Measurements from ENCODE around the gene FAM184B.
"Not testable (repeated sequence)": the region's sequence is repeated elsewhere in the genome, so short reads cannot be mapped to it uniquely, and the experiment has no call there.

The FAM184B gene

DNA sequence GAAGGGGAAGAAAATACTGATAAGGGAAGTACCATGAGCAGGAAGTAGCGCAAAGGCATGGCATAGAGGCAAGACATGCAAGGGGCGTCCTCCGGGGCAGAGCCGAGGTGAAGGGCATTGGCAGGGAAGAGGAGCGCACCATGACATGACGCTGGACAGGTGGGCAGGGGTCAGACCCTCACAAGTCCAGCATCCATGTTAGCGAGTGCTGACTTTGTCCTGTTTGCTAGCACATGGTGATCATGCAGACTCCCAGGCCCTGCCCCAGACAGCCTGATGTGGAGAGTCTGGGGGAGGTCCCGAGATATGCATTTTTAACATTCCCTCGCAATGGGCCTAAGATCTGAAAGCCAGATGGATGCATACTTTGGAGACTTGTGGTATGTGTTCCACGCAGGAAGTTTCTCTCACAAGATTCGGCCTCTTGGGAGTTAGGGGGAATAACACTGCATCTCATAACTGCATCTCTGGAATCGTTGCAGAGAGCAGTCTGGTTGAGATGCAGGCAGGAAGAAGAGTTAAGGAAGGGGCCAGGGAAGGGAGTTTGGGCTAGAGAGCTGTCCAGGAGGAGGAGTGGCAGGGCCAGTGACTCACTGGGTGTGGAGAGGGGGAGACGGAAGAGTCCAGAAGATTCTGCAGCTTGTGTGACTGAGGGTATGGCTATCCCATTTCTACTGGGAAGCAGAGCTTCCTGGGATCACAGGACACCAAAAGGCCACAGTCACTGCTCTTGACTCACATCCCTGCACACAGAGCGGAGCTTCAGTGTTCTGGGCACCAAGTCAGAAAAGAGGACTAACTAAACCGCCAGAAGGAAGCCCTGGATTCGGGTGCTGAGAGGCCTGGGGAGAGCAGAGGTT, 59.7 kb downstream of the FAM184B start:
- in situ Hi-C loops (cut with MboI; ENCODE audit: low sequenced_read_pairs): no loop called here

DNA sequence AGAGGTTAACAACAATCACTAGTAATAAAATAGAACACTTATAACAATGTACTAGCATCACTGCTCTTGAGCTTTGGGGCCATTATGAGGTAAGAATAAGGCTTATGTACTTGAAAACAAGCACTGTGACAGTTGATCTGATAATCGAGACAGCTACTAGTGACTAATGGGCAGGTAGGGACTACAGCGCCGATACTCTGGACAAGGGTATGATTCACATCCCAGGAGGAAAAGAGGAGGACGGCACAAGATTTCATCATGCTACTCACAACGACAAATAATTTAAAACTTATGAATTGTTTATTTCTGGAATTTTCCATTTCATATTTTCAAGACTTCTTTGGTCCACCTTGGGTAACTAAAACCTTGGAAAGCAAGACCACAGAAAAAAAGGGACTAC, 62.3 kb downstream of the FAM184B start:
- in situ Hi-C loops (cut with MboI; ENCODE audit: low sequenced_read_pairs): no loop called here

DNA sequence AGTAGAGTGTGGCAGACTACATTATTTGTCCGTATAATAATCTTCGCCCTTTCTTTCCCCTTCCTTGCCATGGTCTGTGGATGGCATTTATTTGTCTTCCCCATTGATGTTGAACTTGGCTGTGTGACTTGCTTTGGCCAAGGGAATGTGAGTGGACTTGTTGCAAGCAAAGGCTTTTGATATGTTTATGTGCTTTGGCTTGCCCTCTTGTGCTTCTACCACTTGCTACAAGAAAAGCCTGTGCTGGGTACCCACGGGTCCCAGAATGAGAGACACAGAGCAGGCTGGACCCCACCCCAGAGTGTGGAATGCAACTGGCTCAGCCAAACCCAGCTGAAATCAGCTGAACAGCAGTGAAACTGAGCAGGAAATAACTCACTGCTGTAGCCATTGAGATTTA, 63.0 kb downstream of the FAM184B start:
- in situ Hi-C loops (cut with MboI; ENCODE audit: low sequenced_read_pairs): no loop called here

DNA sequence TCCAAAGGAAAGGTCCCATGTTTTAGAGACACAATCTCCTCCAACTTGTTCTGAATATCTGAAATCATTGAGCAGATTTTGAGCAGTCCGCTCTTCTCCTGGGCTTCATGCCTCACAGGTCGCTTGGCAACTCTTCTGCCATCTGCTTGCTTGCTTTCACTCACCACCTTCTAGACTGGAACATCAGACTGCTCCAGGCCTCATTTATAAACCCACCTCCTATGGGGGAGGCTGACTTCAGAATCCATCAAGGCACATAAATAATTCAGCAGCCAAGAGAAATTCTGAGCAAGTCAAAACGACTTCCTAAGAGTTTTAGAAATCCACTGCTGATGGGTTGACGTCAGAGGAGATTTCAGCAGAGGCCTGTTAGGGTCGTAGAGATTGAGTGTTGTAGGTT, 64.1 kb downstream of the FAM184B start:
- in situ Hi-C loops (cut with MboI; ENCODE audit: low sequenced_read_pairs): no loop called here

DNA sequence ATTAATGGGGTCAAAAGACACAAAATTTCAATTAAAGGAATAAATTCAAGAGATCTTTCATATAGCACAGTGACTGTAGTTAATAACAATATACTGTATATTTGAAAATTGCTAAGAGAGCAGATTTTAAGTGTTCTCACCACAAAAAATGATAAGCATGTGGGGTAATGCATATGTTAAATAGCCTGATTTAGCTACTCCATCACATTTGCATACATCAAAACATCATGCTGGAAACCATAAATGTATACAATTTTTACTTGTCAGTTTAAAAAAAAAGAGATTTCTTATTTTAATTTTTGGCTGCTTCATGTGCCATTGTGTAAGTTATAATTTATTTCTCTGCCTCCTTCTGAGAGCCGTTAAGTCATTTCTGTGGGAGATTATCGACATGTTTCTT, 65.9 kb downstream of the FAM184B start:
- in situ Hi-C loops (cut with MboI; ENCODE audit: low sequenced_read_pairs): no loop called here

DNA sequence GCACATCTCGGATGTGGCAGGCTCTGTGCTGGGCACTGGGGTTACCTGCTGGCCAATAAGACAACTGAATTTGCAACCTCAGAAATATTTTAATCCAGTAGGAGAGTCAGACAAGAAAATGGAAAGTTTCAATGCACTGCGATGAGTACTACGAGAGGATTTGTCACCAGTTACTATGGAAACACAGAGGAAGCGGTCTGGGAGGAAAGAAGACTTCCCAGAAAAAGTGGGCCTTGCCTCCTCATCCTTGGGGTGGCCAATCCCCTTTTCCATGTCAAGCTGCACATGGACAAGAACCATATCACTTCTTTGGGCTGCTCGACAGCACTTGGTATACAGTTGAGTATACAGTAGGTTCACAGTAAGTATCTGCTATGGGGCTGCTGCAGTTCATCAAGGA, 67.6 kb downstream of the FAM184B start:
- in situ Hi-C loops (cut with MboI; ENCODE audit: low sequenced_read_pairs): no loop called here

DNA sequence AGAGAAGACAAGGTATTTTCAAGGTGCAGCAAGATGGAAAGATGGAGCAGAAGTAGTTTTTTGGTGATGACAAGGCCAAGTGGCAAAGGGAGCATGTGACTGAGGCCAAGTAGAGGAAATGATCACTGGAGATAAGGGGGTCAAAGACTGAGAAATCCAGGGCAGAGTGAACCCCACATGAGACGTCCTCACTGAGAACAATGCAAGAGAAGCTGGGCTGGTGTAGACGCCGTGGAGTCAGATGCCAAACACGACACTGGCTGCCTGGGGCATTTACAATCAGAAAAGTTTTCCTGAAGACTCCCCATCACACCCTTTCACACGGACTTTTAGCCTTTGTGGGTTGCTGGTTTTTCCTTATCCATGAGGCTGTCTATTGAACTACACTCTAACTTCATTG, 69.3 kb downstream of the FAM184B start:
- in situ Hi-C loops (cut with MboI; ENCODE audit: low sequenced_read_pairs): no loop called here

DNA sequence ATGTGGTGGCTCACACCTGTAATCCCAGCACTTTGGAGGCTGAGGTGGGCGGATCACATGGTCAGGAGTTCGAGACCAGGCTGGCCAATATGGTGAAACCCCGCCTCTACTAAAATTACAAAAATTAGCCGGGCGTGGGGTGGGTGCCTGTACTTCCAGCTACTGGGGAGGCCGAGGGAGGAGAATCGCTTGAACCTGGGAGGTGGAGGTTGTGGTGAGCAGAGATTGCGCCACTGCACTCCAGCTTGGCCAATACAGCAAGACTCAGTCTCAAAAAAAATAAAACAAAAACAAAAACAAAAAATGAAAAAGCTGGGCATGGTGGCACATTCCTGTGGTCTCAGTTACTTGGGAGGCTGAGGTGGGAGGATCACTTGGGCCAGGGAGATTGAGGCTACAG, 70.2 kb downstream of the FAM184B start:
- in situ Hi-C loops (cut with MboI; ENCODE audit: low sequenced_read_pairs): not testable (repeated sequence)

DNA sequence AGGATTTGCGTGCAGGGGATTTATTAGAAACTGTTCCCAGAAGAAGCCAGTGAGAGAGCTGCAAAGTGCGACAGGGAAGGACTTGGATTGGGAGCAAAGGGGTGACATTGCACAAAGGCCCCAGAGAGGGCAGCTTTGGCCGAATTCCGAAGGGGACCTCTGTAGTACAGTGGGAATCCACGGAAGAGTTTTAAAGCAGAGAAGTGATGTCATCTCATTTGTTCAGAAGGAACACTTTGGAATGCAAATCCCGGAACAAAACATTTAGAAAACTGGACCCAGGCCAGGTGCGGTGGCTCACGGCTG, 71.7 kb downstream of the FAM184B start:
- in situ Hi-C loops (cut with MboI; ENCODE audit: low sequenced_read_pairs): no loop called here

DNA sequence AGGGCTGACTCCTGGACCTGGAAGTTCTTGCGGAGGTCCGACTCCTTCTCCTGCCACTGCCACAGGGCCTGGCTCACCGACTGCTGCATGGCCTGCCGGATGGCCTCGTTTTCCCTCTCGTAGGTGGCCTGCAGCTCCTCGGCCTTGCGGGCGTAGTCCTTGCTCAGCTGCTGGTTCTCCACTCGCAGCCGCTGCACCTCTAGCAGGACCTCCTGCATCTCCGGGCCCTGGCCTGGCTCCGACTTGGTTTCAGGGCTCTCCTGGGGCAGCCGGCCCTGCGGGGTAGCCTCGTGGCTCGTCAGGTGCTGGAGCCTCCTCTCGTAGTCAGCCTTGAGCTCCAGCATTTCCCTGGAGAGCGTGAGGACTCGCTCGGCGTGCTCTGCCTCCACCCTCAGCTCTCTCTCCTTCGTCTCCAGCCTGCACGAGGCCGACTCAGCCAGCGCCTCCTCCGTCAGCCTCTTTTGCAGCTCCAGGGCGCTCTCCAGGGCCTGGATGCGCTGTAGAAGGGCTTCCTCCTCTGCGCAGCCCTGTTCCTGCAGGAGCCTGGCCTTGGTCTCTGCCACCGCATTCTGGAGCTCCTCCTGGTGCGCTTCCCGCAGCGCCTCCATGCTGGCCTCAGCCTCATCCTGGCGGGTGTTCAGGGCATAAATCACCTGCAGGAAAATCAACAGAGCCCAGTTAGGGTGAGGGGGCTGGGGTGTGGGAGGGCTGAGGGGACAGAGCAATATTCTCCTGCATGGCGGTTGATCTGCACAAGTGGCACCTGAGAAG, 72.2 kb downstream of the FAM184B start:
- in situ Hi-C loops (cut with MboI; ENCODE audit: low sequenced_read_pairs): no loop called here

DNA sequence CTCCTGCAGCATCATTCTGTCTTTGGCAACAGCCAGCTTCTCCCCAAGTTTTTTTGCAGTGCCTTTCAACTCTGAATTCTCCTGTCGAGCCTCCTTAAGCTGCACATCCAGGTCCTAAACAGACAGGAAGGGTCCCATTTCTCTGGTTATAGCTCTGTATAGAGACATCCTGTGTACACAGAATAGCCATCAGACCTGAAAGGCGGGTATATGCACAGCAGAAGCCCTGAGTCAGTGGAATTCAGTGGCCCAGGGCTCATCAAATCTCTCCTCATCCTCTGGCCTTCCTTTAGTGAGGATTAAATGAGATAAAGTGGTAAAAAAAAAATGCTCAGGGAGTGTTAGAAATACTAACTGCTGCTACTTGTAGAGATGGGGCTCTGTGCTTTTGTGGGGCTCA, 73.8 kb downstream of the FAM184B start:
- in situ Hi-C loops (cut with MboI; ENCODE audit: low sequenced_read_pairs): no loop called here

DNA sequence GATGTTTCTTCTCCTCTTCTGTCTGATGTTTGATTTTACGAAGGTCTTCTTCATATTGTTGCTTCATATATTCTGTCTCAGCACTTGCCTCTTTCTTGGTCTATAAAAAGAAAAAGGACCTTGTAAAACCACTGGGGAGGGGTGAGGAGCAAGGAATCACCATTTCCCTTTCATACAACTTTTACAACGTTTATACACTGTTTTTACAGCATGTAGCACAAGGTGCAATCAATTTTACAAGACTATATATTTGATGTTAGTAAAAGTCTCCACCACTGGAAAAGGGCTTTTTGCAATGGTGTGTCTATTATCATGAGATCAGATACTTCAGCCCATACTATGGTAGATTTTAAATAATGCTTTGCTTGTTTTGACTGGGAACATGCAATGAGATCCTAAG, 76.3 kb downstream of the FAM184B start:
- in situ Hi-C loops (cut with MboI; ENCODE audit: low sequenced_read_pairs): no loop called here

DNA sequence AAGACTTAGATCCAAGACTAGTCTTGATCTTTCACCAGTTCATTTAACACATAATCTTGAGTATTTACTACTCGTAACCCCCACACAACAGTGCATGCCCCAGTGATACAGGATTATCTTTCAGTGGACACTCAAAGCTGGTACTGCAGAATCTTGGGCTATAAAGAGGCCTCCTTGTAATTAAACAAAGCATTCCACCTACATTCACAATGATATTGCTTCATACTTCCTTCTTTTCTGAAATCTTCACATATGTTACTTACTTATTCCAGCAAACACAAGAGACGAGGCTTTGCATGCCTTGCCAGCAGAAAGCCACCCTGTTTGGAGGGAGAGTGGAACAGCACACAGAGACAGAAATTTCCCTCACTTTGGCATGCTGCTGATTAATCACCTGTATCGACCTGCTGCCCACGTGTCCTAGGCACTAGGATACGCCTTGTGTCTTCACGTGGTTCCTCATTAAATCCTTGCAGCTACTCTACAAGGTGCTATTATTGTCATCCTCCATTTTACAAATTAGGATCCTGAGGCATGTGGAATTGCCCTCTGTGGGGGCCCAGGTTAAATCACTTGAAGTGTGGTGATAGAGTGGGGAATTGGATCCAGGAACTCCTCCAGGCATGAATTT, 77.3 kb downstream of the FAM184B start:
- in situ Hi-C loops (cut with MboI; ENCODE audit: low sequenced_read_pairs): no loop called here

DNA sequence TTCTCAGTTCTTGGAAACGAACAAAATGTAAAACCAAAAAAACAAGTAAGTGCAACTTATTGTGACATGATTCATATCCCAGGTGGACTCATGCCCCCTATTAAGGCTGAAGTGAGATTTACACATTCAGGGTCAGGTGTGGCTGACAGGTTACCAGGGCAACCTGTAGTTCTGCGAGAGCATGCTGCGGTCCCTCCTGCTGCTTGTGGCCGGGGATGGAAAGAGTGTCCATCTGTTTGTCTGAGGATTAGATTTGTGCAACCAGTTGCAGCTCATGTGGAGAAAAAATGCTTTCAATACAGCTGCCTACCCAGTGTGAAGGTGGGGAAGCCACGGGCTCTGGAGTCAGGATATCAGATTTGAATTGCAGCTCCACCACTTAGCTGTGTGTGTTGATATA, 78.8 kb downstream of the FAM184B start:
- in situ Hi-C loops (cut with MboI; ENCODE audit: low sequenced_read_pairs): no loop called here

DNA sequence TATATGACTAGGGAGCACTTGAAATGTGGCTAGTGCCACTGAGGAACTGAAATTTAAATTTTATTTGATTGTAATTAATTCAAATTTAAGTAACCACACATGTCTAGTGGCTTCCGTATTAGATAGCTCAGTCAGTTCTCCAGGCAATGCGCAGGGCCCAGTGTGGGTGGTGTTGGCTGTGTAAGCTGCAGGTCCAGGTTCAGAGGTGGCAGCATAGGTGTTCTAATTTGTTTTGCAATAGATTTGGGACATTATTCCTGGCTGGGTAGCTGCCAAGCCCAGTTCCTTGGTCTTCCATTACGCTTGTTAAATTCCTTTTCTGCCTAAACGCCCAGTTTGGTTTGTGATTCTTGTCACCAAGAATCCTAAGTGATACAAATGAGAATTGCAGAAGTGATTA, 79.5 kb downstream of the FAM184B start:
- in situ Hi-C loops (cut with MboI; ENCODE audit: low sequenced_read_pairs): no loop called here

DNA sequence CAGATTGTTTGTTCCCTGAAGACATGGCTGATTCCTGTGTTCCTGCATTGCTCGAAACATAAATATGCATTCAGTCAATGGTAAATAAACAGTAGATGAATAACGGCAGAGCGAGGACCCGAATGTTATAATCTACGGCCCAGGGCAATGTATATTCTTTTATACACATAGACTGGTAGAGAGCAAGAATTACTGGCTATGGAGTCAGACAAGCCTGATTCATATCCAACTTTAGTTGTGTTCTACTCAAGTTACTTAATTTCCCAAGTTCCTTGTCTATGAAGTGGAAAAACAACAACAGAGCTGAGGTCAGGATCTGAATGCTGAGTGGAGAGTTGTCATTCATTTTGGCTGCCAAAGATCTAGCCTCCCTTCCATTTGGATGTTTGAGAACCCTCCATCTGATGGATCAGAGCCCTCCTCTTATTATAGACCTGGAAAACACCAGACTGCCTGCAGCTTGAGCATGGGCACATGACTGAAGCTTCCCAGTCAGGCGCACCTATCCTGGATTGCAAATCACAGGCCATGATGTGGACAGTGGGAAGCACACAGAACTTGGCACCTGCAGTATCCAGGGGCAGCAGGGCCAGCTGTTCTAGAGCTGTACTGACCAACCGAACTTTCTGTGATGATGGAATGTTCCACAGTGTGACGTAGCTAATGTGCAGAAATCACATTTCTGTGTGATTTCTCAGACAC, 80.1 kb downstream of the FAM184B start:
- in situ Hi-C loops (cut with MboI; ENCODE audit: low sequenced_read_pairs): no loop called here

DNA sequence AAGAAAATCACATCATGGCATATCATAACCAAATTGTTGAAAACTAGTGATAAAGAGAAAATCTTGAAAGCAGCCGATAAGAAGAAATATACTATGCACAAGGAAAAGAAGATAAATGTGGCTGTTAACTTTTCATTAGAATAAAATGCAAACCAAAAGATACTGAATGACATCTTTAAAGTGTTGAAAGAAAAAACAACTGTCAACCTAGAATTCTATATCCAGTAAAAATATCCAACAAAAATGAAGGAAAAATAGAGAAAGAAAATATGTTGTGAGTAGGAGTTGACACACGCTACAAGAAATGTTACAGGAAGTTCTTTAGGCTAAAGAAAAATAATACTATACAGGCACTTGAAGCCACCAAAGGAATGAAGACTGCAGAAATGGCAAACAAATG, 82.0 kb downstream of the FAM184B start:
- in situ Hi-C loops (cut with MboI; ENCODE audit: low sequenced_read_pairs): no loop called here

DNA sequence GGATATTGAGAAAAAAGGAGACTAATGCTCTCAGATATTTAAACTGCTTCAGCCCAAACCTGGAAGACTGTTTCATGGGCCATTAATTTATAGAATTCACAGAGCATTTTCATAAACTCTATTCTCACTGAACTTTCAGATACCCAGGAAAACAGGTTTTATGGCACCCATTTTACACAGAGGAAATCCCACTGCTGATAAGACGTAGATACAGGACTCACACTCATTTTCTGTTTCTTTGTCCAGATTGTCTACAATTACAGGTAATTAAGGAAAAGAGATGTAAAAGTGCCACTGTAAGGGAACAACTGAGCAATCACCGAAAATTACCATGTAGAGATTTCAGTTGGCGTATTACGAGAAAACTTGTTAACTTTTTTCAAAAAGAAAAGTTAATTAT, 83.3 kb downstream of the FAM184B start:
- in situ Hi-C loops (cut with MboI; ENCODE audit: low sequenced_read_pairs): no loop called here

DNA sequence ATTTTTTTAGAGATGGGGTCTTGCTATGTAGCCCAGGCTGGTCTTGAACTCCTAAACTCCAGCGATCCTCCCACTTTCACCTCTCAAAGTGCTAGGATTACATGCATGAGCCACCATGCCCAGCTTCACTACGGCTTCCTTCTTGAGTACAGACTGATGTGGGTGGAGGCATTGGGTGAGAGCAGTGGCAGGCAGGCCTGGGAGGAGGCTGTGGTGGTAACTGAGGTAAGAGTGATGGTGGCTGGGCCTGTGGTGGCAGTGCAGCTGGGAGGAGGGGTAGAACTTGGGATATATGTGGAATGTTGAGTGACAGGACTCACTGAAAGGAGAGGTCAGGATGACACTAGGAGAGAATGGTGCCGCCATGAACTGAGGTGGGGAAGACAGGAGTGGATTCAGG, 86.1 kb downstream of the FAM184B start:
- in situ Hi-C loops (cut with MboI; ENCODE audit: low sequenced_read_pairs): no loop called here

DNA sequence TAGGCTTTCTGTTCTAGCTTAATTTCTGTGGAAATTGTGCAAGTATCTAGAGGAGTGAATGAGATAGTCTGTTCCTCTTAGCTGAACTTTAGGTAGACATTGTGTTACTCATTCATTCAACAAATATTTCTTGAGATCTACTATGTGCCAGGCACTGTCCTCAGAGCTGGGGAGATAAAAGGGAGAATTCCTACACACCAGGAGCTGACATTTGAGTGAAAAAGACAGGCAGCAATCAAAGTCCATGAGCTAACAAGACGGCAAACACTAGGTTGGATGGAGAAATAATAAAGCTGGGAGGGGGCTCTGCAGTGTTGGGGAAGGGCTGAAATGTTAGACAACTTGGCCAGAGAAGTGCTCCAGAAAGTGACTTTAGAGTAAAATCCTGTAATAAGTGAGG, 86.9 kb downstream of the FAM184B start:
- in situ Hi-C loops (cut with MboI; ENCODE audit: low sequenced_read_pairs): no loop called here

DNA sequence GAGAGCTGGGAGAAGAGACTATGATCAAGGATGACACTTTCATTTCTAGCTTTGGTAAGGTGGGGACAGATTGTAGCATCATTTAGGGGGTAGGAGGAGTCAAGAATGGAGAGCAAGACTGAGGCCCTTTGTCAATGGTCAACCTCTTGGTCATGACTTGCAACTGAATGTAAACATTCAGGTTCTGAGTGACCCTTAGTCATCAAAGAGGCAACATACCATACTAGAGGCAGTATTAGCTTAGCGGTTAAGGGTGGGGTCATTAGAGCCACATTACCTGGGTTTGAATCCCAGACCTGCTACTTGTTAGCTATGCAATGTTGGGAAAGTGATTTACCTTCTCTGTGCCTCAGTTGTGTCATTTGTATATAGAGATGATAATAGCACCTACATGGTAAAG, 90.5 kb downstream of the FAM184B start:
- in situ Hi-C loops (cut with MboI; ENCODE audit: low sequenced_read_pairs): no loop called here

DNA sequence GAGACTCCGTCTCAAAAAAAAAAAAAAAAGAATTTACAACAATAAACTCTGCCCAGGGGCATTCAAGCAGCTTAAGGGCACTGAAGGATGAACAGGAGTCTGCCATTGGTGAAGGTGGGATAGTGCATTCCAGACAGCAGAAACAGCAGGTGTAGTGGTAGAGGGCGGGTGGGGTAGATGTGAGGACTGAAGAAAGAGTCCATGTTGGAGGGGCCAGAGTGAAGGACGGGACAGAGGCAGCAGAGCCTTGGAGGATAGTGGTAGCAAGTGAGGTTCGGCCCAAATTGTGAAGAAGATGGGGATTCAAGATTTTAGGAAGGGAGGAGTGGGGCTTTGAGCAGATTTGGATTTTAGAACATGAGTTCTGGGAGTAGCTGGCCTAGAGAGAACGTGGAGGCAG, 91.3 kb downstream of the FAM184B start:
- in situ Hi-C loops (cut with MboI; ENCODE audit: low sequenced_read_pairs): no loop called here

Measured in HL-60/S4 treated with retinoic acid at 250 ng/mL for 4 days and 3 days (cell line).